CD14-positive monocyte (primary cell): Measurements from ENCODE around the gene SLC2A9. TPM values are rescaled to one million over a fixed set of nuclear protein-coding genes. Genes with fewer than 3 reads are reported as not detected.
A peak's percentile ranks its signal among the peaks of the same experiment; 100 is the strongest.

ENCODE experiments used
- DNase-seq, 3 donors: peaks; one replicate each; pipeline ENCODE4 v3.0.0-alpha.2; 2011 to 2022
- H2AFZ ChIP-seq: 2 replicates; pipeline ENCODE4 v1.6.0; 2012; ENCODE audit warnings: mild to moderate bottlenecking, low read depth, low read length, inconsistent platforms; ENCODE audit not compliant: insufficient read depth, poor library complexity, severe bottlenecking
- H3K27ac ChIP-seq, 2 donors: 1 replicate in 1 of 2; 2 replicates in 1 of 2; pipeline ENCODE4 v1.5.1; 2012 to 2013; ENCODE audit warnings: low read length in 2 of 2, control low read depth in 1 of 2, inconsistent platforms in 1 of 2, low read depth in 1 of 2, mild to moderate bottlenecking in 1 of 2
- H3K27me3 ChIP-seq, 2 donors: one replicate each; pipeline versions ENCODE4 v1.6.0 to v1.6.1; 2011 to 2013; ENCODE audit warnings: low read length in 2 of 2; ENCODE audit not compliant: control insufficient read depth in 2 of 2, insufficient read depth in 2 of 2
- H3K36me3 ChIP-seq, 2 donors: replicated peaks in 1 of 2; 1 replicate in 1 of 2; 2 replicates in 1 of 2; pipeline versions ENCODE4 v1.5.1 to v1.6.1; 2012 to 2013; ENCODE audit warnings: low read length in 2 of 2, control low read depth in 1 of 2, inconsistent platforms in 1 of 2, mild to moderate bottlenecking in 1 of 2; ENCODE audit not compliant: insufficient read depth in 2 of 2, control insufficient read depth in 1 of 2
- H3K4me1 ChIP-seq, 2 donors: 1 replicate in 1 of 2; 2 replicates in 1 of 2; pipeline versions ENCODE4 v1.5.1 to v1.6.1; 2012 to 2013; ENCODE audit warnings: low read length in 2 of 2, control low read depth in 1 of 2, inconsistent platforms in 1 of 2, mild to moderate bottlenecking in 1 of 2, moderate library complexity in 1 of 2; ENCODE audit not compliant: insufficient read depth in 2 of 2, control insufficient read depth in 1 of 2
- H3K4me2 ChIP-seq: replicated peaks from 2 replicates; pipeline ENCODE3; 2012; ENCODE audit warnings: low read length, moderate library complexity, mild to moderate bottlenecking; ENCODE audit not compliant: poor library complexity, severe bottlenecking; ENCODE audit errors: extremely low read depth
- H3K4me3 ChIP-seq, 3 experiments: fragments of 200-600 bp in 1 of 3; sonication (generic) in 1 of 3; replicated peaks in 1 of 3; 1 replicate in 2 of 3; 2 replicates in 1 of 3; pipeline ENCODE4 v1.5.1; 2011 to 2013; ENCODE audit warnings: low read length in 3 of 3, mild to moderate bottlenecking in 3 of 3, control low read depth in 2 of 3, low read depth in 2 of 3, inconsistent platforms in 1 of 3, moderate library complexity in 1 of 3
- H3K79me2 ChIP-seq: 2 replicates; pipeline ENCODE4 v1.6.0; 2012; ENCODE audit warnings: mild to moderate bottlenecking, control low read depth, inconsistent platforms, low read length, moderate library complexity; ENCODE audit not compliant: insufficient read depth
- H3K9ac ChIP-seq: 2 replicates; pipeline ENCODE4 v1.6.0; 2017; ENCODE audit warnings: low read length, mild to moderate bottlenecking; ENCODE audit not compliant: insufficient read depth, poor library complexity, severe bottlenecking
- H3K9me3 ChIP-seq, 2 donors: replicated peaks in 1 of 2; 1 replicate in 1 of 2; 2 replicates in 1 of 2; pipeline versions ENCODE4 v1.5.1 to v1.6.1; 2012 to 2013; ENCODE audit warnings: low read length in 2 of 2, control low read depth in 1 of 2; ENCODE audit not compliant: control insufficient read depth in 1 of 2, insufficient read depth in 1 of 2
- H4K20me1 ChIP-seq: 2 replicates; pipeline ENCODE4 v1.6.0; 2012; ENCODE audit warnings: mild to moderate bottlenecking, low read length, control low read depth, moderate library complexity; ENCODE audit not compliant: insufficient read depth
- H3K27ac Mint-ChIP-seq, 7 donors: one replicate each; pipeline ENCODE4 v1.8.0; 2020; ENCODE audit warnings: mild to moderate bottlenecking in 7 of 7, mixed read lengths in 7 of 7, moderate library complexity in 6 of 7, inconsistent platforms in 2 of 7
- H3K27me3 Mint-ChIP-seq, 3 donors: one replicate each; pipeline ENCODE4 v1.8.0; 2021 to 2022; ENCODE audit warnings: low read depth in 3 of 3, mild to moderate bottlenecking in 3 of 3, mixed read lengths in 3 of 3, moderate library complexity in 3 of 3, inconsistent platforms in 1 of 3
- H3K36me3 Mint-ChIP-seq, 2 donors: one replicate each; pipeline ENCODE4 v1.8.0; 2020; ENCODE audit warnings: mixed read lengths in 2 of 2, inconsistent platforms in 1 of 2, mild to moderate bottlenecking in 1 of 2
- H3K4me1 Mint-ChIP-seq: one replicate; pipeline ENCODE4 v1.8.0; 2020; ENCODE audit warnings: mild to moderate bottlenecking, mixed read lengths
- H3K4me3 Mint-ChIP-seq, 2 donors: one replicate each; pipeline ENCODE4 v1.8.0; 2020; ENCODE audit warnings: mild to moderate bottlenecking in 2 of 2, mixed read lengths in 2 of 2, moderate library complexity in 1 of 2
- H3K9me3 Mint-ChIP-seq, 7 donors: one replicate each; pipeline ENCODE4 v1.8.0; 2020 to 2022; ENCODE audit warnings: mixed read lengths in 7 of 7, mild to moderate bottlenecking in 6 of 7, moderate library complexity in 6 of 7, inconsistent platforms in 2 of 7
- WGBS: methylation state at CpG from one replicate; pipeline ENCODE4 v1.1.5; 2013; ENCODE audit warnings: missing lambda C conversion rate; ENCODE audit not compliant: insufficient coverage; 5-methylcytosine and 5-hydroxymethylcytosine counted together
- intact Hi-C, 2 donors: fragments of 100-400 bp; cut with micrococcal nuclease; formaldehyde crosslinking; loops; one replicate each; pipeline versions ENCODE4 v1.15.0 to v1.15.1; 2023
- polyA plus RNA-seq, 3 donors: library from polyadenylated mRNA; depleted of rRNA in 1 of 3; unstranded in 2 of 3; stranded (reverse) in 1 of 3; fragments of 300-500 nt in 2 of 3; fragments of >200 nt in 1 of 3; fragmentation: Illumina TruSeq in 2 of 3; gene quantifications; 1 replicate in 2 of 3; 2 replicates in 1 of 3; pipeline ENCODE4 v1.2.3, GENCODE V29; 2012 to 2021
- TF ChIP-seq, protein P1 (sequence below): fragments of 200-600 bp; IDR thresholded peaks from one replicate; pipeline ENCODE4 v1.8.0; 2022; ENCODE audit warnings: antibody characterized with exemption, mild to moderate bottlenecking

The SLC2A9 gene
- polyA plus RNA-seq, 3 donors = 27.3 to 38.6 (median 34.7) TPM

DNA sequence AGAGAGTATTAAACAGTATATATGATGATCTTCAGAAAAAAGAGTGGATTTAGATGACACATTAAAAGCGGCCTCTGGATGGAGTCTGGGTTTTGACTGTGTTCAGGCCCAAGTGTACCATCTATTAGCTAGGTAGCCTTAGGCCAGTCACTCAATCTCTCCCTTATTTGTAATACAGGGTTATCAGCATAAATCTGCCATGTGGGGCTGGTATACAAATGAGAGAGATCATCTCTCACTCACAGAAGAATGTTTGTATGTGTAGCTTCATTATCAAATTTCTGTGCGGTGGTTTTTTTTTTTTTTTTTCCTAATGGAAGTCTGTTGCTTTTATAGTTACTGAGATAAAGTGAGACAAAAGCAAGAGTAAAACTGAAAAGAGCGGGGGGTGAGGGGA, 12.7 kb downstream of the SLC2A9 start:
- TF ChIP-seq, protein P1, sequence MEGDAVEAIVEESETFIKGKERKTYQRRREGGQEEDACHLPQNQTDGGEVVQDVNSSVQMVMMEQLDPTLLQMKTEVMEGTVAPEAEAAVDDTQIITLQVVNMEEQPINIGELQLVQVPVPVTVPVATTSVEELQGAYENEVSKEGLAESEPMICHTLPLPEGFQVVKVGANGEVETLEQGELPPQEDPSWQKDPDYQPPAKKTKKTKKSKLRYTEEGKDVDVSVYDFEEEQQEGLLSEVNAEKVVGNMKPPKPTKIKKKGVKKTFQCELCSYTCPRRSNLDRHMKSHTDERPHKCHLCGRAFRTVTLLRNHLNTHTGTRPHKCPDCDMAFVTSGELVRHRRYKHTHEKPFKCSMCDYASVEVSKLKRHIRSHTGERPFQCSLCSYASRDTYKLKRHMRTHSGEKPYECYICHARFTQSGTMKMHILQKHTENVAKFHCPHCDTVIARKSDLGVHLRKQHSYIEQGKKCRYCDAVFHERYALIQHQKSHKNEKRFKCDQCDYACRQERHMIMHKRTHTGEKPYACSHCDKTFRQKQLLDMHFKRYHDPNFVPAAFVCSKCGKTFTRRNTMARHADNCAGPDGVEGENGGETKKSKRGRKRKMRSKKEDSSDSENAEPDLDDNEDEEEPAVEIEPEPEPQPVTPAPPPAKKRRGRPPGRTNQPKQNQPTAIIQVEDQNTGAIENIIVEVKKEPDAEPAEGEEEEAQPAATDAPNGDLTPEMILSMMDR = no peak
- H3K9ac ChIP-seq = no peak overlapping the region
- H3K27me3 ChIP-seq = no peaks in the 10 kb centered on the region
- whole genome bisulfite sequencing = no CpG with 5 or more reads among the region's 3 CpGs
- H2AFZ ChIP-seq = no peak overlapping the region
- no peaks in the 10 kb centered on the region for H3K9me3 Mint-ChIP-seq
- intact Hi-C loops = no loop called here
- H4K20me1 ChIP-seq = peaks cover 68% of the 10 kb centered on the region
- peaks cover 88% of the 10 kb centered on the region for H3K79me2 ChIP-seq
- no peak overlapping the region for H3K4me3 Mint-ChIP-seq
- H3K4me3 ChIP-seq = no peak overlapping the region
- peaks cover 0 to 2% (median 0%) of the 10 kb centered on the region in 3 donors for H3K27me3 Mint-ChIP-seq
- peaks cover 52% of the 10 kb centered on the region for H3K4me1 Mint-ChIP-seq
- H3K4me1 ChIP-seq = peaks cover 28 to 33% of the 10 kb centered on the region in 2 donors
- DNase-seq = no peak
- peaks cover 40 to 80% of the 10 kb centered on the region in 2 donors for H3K36me3 ChIP-seq
- H3K36me3 Mint-ChIP-seq = peaks cover 51 to 69% of the 10 kb centered on the region in 2 donors
- no peak overlapping the region for H3K27ac ChIP-seq
- H3K9me3 ChIP-seq = no peaks in the 10 kb centered on the region
- H3K4me2 ChIP-seq = no peak overlapping the region
- no peak overlapping the region for H3K27ac Mint-ChIP-seq

DNA sequence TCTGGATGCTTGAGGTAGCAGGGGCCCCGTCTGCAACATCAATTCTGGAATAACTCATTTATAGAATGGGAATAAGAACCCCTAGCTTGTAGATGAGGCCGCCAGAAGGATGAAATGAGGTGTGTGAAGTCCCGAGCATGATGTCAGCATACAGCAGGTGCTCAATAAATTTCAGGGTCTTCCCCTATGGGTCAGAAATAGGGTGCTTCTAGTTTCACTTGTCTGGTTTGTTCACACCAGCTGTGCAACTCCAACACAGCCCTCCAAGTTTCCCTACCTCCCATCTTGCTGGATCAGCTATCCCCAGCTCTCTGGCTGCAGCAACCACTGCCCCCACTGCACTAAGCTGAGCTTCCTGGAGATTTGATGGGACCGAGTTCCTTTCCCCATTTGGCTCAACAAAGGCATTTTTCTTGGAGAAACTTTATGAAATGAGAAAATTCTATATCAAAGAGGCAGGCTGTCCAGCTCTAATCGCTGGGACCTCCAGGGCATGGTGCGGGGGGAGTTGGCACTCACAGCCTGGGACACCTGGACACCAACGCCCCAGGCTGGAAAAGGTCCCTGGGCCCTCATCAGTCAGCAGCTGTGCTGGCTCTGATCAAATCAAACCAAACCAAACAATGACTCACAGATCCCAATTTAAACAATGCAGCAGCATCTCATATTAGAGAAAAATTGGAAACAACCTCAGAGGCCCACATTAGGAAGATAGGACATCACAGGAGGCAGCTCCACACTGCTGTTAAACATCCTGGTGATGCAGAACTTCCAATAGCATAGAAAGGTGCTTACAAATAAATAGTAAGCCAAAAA, 13.3 kb downstream of the SLC2A9 start:
- peaks cover 51 to 68% of the 10 kb centered on the region in 2 donors for H3K36me3 Mint-ChIP-seq
- WGBS = 92% methylated on average over 3 of the region's 7 CpGs
- Histone ChIP-seq H3K27me3 (no peaks in the 10 kb centered on the region), H3K9ac (no peak overlapping the region), H3K4me3 (no peak overlapping the region), H3K4me1 (peaks cover 28 to 33% of the 10 kb centered on the region in 2 donors), H3K27ac (peak overlapping the region in 1 of 2 donors; percentile 82), H3K79me2 (peaks cover 88% of the 10 kb centered on the region), H3K4me2 (no peak overlapping the region), H3K36me3 (peaks cover 41 to 80% of the 10 kb centered on the region in 2 donors), H3K9me3 (no peaks in the 10 kb centered on the region), H2AFZ (no peak overlapping the region), H4K20me1 (peaks cover 62% of the 10 kb centered on the region)
- no peaks in the 10 kb centered on the region for H3K9me3 Mint-ChIP-seq
- intact Hi-C loops = no loop called here
- TF ChIP-seq, protein P1 = no peak
- no peak for DNase-seq
- H3K4me3 Mint-ChIP-seq = no peak overlapping the region
- H3K27ac Mint-ChIP-seq = peak overlapping the region in 4 of 7 donors; percentile 4 to 58 (median 52)
- peaks cover 48% of the 10 kb centered on the region for H3K4me1 Mint-ChIP-seq
- H3K27me3 Mint-ChIP-seq = peaks cover 0 to 2% (median 0%) of the 10 kb centered on the region in 3 donors
